ENCODE results near the gene CBARP.

- TF ChIP-seq, protein P1, sequence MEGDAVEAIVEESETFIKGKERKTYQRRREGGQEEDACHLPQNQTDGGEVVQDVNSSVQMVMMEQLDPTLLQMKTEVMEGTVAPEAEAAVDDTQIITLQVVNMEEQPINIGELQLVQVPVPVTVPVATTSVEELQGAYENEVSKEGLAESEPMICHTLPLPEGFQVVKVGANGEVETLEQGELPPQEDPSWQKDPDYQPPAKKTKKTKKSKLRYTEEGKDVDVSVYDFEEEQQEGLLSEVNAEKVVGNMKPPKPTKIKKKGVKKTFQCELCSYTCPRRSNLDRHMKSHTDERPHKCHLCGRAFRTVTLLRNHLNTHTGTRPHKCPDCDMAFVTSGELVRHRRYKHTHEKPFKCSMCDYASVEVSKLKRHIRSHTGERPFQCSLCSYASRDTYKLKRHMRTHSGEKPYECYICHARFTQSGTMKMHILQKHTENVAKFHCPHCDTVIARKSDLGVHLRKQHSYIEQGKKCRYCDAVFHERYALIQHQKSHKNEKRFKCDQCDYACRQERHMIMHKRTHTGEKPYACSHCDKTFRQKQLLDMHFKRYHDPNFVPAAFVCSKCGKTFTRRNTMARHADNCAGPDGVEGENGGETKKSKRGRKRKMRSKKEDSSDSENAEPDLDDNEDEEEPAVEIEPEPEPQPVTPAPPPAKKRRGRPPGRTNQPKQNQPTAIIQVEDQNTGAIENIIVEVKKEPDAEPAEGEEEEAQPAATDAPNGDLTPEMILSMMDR (IDR thresholded peaks at IDR 0.05), result no peak
- no peak for TF ChIP-seq POLR2A (IDR thresholded peaks at IDR 0.05)
These were observed 48.4 kb downstream of the CBARP start for GRCh38 chr19:1189419-1189818.
